Measurements from ENCODE around the gene RIN3.

RIN3 gene

DNA sequence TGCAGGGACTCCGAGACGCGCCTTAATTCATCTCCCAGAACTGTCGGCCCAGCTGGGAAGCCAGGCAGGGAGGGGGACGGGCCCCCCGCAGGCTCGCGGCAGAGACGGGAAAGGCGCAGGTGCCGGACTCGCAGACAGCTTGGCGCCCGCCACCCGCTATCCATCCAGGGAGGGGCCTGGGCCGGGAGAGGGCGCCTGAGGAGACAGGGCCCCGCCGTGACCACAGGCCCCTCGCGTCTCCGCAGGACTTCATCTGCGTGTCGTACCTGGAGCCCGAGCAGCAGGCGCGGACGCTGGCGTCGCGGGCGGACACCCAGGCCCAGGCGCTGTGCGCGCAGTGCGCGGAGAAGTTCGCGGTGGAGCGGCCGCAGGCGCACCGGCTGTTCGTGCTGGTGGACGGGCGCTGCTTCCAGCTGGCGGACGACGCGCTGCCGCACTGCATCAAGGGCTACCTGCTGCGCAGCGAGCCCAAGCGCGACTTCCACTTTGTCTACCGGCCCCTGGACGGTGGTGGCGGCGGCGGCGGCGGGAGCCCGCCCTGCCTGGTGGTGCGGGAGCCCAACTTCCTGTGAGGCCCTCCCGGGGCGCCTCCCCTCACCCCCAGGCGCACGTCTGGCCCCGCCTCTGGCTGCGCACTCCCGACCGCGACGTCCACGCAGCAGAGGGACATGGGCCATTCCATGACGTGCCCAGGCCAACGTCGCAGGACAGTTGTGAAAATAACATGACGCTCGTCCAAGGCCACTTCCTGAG is 174.3 kb downstream of the RIN3 start:
- no peak for DNase-seq (ENCODE audit: low read depth)

DNA sequence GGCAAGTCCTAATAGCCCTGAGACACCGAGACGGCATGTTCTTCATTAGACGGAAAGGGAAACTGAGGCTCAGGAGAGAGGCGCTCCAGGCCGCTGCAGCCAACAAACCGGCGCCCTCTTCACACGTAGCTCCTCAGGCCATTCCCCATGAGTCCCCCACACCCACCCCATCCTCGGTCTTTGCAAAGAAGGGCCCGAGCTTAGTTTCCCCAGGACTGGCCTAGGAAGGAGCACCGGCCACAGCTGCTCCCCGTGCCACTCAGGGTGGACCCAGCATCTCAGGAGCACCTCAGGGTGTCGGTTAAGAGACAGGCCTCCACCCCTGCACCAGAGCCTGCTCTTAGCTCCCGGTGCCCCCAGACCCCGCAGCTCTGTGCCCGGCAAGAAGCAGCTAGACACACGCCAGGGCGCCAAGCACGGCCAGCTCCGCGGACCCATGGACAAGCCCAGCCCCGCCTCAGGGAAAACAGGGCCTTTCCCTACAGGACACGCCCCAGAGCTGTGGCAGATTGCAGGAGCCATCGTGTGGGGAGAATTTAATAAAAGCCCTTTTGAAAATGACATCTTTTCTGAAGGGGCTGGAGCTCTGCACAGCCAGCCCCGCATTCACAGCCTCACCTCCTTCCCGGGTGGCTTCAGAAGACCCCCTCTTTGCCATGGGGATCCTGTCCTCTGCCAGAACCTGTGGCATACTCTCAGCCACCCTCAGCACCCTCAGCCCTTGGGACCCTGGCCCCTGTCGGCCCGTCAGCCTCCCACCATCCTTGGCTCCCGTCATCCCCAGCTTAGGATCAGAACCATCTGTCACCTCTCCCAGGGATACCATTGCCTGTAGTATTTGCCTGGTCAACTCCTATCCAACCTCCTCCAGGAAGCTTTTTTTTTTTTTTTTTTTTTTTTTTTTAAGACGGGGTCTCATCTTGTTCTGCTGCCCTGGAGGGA is 175.1 kb downstream of the RIN3 start:
- no peak for DNase-seq (ENCODE audit: low read depth)

DNA sequence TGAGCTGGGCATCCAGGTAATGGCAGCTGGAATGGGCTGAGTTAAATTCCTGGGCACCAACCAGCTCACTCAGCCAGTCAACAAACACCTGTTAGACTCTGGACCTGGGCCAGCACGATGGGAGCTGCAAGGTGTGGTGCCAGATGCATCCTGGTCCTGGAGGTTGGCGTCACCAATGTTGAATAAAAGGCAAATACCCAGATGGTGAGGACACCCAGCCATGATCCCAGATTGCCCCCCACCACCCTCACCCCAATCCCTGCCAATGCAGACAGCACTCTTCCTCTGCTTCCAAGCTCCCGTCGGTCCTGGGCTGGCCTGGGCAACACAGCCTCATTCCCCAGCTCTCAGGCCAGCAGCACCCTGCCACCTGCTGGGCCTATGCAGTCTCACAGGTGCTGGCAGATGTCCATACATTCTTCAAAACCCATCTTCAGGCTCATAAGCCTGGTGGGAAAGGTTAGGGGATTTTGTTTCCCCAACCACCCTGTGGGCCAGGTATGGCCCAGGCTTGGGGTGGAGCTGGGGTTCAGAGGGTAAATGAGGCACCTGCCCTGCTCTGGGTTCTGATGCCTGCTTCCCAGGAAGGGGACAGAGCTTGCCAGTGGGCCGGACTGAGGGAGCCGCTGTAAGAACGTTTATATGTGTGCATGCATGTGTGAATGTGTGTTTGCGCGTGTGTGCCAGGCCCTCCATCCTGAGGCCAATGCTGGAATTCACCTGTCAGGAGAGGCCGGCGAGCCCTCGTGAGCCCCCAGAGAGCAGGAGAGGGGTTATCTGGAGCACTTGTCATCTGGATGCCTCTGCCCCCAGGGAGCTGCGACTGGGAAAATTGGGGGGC is 176.8 kb downstream of the RIN3 start:
- no peak for DNase-seq (ENCODE audit: low read depth)

DNA sequence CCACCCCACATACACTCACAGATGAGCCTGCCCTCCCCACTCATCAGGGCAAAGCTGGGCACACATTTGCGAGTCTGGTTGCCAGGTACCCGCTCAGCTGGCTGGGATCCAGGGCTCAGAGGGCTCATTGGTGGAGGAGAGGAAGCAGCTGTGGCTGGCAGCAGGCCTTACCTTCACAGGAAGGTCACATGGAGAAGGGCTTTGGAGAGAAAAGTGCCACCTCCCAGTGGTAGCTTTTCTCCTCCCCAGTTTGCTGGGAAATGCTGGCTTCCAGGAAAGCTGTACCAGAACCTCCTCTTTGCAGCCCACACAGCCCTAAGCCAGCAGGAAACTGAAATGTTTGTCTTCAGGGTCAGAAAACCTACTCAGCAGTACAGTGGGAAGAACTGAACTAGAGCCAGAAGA is 179.2 kb downstream of the RIN3 start:
- DNase-seq (ENCODE audit: low read depth) = no peak

DNA sequence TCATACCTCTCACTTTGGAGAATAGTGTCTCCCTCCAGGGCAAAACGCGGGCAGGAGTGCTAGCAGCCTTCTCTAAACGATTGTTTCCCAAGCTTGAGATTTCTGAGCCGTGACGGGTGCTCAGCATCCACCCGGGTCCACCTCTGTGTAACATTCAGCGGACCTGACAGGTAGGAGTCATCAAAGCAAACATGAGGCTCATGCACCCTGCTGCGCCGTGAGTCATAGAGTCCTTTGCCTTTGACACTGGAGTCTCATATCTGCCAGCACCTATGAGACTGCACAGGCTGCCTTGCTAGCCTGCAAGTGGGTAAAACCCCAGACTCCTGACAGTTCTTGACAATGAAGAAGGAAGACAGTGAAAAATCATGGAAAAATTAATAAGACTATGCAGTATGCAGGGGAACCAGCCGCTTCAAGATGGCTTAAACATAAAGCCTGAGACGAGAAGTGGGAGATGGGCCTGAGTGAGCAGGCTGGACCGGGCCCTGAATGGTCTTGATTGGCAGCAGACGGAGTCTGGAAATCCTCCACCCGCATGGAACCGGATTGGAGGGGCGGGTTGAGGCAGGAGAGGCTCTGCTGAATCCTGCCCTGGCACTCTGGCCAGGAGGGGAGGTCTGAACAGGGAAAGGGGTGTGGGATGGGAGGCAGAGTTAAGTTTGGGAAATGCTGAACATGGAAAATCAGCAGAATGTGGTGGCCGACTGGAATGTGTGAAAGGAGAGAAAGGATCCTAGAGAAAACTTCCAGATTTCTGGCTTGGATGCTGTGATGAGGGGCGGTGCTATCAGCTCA is 180.6 kb downstream of the RIN3 start:
- DNase-seq (ENCODE audit: low read depth) = no peak

DNA sequence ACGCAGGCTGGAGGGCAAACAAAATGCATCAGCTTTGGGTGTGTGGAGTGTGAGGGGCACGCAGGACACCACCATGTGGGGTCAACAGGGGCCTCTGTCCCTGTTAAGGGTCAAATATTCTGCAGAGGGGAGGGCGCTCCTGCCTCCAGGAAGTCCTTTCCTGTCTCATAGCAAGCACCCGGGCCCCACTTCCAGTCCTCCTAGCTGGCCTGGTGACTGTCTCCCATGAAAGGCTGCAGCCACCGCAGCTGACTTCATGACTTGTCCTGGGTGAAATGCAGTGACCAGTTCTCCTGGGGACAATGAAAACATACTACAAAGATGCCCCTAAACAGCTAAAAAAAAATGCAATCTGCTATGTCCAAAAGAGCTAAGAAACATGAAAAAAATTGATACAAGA is 181.2 kb downstream of the RIN3 start:
- no peak for DNase-seq (ENCODE audit: low read depth)

DNA sequence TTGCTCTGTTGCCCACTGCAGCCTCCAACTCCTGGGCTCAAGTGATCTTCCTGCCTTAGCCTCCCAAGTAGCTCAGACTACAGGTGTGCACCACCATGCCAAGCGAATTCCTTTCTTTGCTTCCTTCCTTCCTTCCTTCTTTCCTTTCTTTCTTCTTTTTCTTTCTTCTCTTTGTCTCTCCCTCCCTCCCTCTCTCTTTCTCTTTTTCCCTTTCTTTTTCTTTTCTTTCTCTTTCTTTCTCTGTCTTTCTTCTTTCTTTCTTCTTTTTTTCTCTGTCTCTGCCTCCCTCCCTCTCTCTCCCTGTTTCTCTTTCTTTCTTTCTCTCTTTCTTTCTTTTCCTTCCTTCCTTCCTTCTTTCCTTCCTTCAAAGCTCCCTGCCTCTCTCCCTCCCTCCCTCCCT is 182.0 kb downstream of the RIN3 start:
- no peak for DNase-seq (ENCODE audit: low read depth)

DNA sequence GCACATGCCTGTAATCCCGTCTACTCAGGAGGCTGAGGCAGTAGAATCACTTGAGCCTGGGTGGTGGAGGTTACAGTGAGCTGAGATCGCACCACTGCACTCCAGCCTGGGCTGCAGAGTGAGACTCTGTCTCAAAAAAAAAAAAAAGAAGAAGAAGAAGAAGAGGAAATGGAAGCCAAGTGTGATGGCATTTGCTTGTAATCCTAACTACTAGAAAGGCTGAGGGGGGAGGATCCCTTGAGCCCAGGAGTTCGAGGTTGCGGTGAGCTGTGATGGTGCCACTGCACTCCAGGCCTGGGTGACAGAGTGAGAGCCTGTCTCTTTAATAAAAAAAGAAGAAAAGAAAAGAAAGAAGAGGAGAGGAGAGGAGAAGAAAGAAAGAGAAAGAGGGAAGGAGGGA is 182.8 kb downstream of the RIN3 start:
- DNase-seq (ENCODE audit: low read depth) = no peak

DNA sequence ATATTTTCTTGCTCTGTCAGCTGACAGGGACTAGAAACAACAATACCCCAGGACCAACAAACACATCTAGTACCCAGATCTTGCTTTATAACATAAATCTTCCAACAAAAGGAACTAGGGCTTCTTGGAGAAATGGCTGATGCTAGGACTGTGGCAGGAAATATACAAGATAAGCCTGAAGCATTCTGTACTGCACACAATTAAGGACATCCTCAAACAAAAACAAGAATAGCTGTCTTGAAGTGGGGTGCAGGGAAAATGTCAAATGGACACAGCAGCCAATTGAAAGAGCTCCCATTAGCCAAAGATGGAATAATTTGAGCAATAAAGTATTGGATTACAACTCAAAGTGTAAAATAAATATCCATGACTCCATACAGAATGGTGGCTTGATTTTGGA is 184.8 kb downstream of the RIN3 start:
- DNase-seq (ENCODE audit: low read depth) = no peak

DNA sequence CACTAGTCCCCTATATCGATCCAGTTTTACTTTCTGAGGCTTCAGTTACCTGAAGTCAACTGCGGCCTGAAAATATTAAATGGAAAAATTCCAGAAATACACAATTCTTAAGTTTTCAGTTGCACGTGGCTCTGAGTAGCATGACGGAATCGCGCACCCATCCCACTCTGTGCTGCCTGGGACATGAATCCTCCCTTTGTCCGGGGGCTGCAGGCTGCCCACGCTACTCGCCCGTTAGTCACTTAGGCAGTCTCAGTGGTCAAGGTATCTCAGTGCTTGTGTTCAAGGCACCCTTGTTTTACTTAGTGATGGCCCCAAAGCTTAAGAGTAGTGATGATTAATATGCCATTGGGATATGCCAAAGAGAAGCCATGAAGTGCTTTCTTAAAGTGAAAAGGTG is 188.2 kb downstream of the RIN3 start:
- no peak for DNase-seq (ENCODE audit: low read depth)

DNA sequence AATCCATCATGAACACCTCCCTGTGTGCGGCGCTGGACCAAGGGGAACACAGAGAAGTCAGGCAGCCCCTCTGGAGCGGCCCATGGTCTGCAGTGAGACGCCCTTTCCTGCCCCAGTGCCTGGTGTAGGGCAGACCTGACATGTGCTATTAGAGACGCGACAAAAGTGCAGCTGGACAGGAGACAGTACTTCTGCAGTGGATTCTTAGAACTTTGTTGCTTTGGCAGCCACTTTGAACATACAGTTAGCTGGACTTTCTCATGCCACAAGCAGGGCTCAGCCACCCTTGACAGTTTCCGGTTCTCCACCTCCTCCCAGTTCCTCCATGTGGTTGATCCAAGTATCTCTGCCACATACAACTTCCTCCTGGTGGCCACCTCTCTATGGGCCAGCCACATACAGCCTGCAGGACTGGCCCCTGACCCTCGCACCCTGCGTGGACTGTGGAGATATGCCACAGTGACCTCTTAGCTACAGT is 188.9 kb downstream of the RIN3 start:
- DNase-seq (ENCODE audit: low read depth) = no peak

DNA sequence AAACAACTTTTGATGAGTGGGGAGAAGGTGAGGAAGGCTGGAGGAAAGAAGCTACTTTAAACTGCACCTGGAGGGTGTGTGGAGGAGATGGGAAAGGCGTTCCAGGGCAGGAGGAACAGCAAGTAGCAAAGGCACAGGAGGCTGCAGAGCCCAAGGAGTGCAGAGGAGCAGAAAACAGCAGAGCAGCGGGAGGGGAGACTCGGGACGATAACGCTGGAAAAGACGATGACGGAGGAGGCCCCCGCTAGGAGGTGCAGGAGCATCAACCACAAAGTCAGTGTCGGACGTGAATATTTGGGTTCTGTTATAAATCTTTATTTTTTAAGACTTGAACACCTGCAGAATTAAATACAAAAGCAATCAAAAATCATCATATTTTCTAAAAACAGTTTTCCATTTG is 189.9 kb downstream of the RIN3 start:
- no peak for DNase-seq (ENCODE audit: low read depth)

DNA sequence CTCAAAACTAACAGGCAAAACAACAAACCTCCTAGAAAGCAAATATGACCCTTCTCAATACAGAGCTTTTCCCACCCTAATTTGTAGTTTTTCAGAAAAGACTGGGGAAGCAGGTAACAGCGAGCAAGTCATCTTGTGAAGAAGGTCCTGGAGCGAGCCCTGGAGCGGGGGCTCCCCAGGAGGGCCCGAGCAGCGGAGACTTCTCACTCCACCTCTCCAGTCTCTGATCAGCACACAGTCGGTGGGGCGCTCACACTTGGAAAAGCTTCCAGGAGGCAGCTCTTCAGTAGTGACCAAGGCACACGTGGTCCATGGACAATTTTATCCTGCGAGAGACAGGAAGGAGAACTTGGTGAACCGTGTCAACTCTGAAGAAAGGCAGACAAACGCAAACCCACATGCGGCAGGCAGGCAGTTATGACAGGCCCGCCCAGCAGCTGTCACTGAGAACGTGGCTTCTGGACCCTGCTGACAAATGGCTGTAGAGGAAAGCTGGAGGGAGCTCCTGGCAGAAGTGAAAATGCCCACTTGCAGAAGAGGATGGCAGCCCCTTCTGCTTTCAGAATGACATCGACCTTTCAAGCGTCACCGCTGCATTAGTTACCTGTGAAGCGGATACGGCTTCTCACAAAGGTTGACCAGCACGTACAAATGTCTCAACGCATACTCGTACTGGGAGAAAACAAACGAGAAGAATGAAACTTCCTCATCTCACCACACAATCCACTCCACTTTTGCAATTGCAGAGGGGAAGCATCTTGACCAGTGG is 190.6 kb downstream of the RIN3 start:
- no peak for DNase-seq (ENCODE audit: low read depth)

DNA sequence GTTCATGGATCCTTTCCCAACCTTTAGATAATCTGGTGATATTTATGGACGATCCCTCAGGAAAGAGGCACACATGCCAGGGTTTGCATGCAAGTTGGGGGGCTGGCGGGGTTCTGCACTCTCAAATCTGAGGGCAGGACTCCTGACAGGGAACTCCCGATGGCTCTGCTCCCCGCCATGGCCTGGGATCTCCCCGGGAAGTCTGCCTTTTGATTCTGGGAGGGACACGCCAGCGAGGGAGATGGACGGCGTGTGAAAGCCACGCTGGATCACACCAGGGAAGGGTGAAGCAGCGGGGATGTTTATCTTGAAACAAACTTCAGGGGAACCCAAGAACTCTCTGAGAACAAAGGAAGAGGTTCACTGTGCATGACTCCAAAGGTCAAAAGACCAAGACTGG is 191.2 kb downstream of the RIN3 start:
- DNase-seq (ENCODE audit: low read depth) = no peak

DNA sequence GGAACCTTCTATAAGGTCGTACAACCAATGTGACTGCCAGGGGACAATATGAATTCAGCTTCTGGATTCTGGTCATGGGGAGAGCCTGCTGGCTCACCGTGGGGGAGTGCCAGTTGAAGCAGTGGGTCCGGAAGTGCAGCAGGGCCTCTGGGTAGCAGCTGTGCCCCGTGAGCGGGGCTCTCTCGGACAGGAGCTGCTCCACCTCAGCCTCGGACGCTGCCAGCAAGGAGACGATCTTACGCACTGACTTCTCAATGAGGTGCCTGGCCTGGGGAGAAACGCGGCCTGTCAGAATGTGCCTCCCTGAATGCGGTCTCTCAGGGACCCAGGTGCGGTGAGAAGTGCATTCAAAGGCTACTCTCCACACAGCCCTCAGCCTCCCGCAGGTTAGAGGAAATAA is 192.8 kb downstream of the RIN3 start:
- no peak for DNase-seq (ENCODE audit: low read depth)

DNA sequence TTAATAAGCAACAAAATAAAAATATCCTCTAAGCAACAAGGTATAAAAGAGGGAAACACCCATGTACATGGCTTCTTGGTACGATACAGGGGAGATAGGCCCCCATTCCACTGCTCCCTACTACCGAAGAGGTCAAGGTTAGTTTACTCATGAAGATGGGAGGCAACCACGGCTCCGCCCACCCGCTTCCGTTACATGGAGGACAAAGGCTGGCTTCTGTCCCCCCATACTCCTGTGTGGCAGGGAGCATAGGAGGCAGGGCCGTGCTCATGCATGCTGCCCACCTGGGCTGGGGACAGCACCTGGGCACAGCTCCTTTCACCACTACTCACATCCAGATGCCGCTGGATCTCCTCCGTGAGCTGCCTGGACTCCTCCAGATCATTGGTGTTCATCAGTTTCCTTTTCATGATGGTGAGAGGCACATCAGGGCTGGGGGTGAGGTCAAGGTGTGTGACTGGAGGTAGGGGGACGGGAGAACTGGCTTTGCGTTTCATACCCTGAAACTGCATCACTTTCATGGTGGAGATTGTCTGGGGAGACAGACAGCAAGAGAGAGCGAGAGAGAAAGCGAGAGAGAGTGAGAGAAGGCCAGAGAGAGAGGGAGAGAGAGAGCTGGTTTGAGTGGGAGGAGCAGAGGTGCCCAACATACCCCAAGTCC is 195.9 kb downstream of the RIN3 start:
- DNase-seq (ENCODE audit: low read depth) = no peak

DNA sequence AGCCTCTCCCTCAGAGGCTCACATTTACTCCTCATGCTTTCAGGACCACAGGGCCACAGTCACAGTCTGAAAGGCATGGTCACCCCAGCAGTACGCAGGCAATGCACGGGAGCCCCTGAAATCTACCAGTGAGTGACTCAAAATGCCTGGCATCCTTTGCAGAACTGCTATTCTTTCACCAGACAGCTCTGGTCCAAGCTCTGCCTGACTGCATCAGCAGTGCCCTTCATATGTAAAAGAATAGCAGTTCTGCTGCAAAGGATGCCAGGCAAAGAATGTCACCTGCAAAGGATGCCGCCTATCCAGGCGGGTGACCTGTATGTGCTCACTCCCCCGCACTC is 196.4 kb downstream of the RIN3 start:
- no peak for DNase-seq (ENCODE audit: low read depth)

DNA sequence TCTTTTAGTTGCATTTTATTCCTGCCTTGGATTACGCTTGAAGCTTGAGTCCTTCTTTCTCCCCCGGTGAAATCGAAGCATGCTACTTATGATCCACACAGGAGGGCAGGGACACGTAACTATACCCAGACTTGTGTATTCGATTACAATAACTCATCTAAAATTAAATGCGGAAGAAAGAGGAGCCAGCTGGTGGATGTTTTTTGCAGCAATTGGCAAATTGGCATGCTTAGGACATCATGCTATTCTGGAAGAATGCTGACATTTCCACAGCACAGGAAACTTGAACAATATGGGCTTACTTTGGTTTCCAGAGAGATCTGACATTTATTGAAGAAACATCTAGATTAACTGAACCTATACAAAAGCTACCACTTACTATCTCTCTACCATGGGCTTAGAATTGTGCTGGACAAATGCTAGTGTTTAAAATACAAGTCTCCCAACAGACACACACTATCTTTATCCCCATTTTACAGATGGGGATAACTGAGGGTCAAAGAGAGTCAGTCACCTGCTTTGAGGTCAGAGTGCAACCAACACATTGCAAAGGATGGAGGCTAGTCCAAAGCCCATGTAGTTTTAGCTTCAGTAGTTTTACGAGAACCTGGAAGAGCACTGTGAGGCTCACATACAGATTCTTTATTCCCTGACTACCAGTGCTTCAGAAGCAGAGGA is 198.5 kb downstream of the RIN3 start:
- no peak for DNase-seq (ENCODE audit: low read depth)

DNA sequence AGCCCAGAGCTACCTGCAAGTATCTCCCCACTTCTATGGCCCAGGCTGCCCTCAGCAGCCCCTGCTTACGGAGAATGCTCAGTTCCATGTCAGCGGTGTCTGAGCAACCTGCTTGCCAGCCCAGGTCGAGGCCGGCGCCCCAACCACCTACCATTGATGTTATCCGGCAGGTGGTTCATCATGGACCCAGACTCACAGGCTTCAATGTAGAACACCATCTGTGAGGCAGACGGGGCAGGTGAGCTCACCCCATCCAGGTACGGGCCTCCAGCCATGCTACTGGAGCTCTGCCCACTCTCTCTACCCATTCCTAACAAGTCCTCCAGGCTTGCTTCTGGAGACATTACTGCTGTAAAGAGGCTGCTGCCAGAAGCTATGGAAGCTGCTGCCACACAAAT is 199.1 kb downstream of the RIN3 start:
- no peak for DNase-seq (ENCODE audit: low read depth)

All from stimulated activated CD8-positive, alpha-beta memory T cell treated with anti-CD3 and anti-CD28 coated beads, Interleukin-15, amount 100 ng/mL, for 1 hour (primary cell).